Stomach (tissue), 4 donors: ENCODE measurements around the gene ADCY4.

ENCODE experiments used
- POLR2A ChIP-seq, 4 donors: fragments of 450-650 bp; IDR thresholded peaks; one replicate each; pipeline ENCODE4 v1.6.1; 2016; ENCODE audit warnings: antibody characterized with exemption in 4 of 4, control low read depth in 2 of 4, mild to moderate bottlenecking in 1 of 4, moderate library complexity in 1 of 4
- POLR2AphosphoS5 ChIP-seq, 3 donors: sonication (generic); formaldehyde crosslinking; IDR thresholded peaks; one replicate each; pipeline ENCODE4 v1.6.1; 2016; ENCODE audit warnings: antibody characterized with exemption in 3 of 3

- no peak for TF ChIP-seq POLR2AphosphoS5 (IDR thresholded peaks at IDR 0.05)
- TF ChIP-seq POLR2A (IDR thresholded peaks at IDR 0.05), result no peak
Measured at GRCh38 chr14:24378327-24378726, 43.5 kb upstream of the ADCY4 start.
